GM03348 (cell line): ENCODE measurements around the gene RPTN.

Source experiments
- DNase-seq: peaks from one replicate; pipeline ENCODE4 v3.0.0; 2012; ENCODE audit warnings: low spot score

The RPTN gene, protein sequence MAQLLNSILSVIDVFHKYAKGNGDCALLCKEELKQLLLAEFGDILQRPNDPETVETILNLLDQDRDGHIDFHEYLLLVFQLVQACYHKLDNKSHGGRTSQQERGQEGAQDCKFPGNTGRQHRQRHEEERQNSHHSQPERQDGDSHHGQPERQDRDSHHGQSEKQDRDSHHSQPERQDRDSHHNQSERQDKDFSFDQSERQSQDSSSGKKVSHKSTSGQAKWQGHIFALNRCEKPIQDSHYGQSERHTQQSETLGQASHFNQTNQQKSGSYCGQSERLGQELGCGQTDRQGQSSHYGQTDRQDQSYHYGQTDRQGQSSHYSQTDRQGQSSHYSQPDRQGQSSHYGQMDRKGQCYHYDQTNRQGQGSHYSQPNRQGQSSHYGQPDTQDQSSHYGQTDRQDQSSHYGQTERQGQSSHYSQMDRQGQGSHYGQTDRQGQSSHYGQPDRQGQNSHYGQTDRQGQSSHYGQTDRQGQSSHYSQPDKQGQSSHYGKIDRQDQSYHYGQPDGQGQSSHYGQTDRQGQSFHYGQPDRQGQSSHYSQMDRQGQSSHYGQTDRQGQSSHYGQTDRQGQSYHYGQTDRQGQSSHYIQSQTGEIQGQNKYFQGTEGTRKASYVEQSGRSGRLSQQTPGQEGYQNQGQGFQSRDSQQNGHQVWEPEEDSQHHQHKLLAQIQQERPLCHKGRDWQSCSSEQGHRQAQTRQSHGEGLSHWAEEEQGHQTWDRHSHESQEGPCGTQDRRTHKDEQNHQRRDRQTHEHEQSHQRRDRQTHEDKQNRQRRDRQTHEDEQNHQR

DNA sequence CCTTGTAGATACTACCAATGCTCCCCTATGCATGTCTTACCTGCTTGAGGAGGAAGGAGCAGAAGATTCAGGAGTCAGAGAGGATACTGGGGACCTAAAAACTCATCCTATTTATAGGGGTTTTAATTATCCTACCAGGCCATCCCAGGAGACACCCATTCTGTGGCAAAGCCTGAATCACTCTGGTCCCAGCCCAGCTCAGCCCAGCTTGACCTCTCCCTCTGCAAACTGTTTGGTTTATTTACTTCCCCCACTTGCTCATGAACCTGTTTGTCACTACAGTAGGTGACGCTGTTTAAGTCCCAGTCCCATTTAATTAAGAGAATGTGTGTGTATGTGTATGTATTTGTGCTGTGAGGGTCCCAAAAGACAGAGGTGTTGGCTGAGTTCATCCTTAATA is at the start of gene RPTN:
Gene RPTN (minus strand): TSS at position 85 of the 400 bp plus-strand sequence. CDS start 1,339 bp downstream, outside the sequence.
- DNase-seq = no peak

DNA sequence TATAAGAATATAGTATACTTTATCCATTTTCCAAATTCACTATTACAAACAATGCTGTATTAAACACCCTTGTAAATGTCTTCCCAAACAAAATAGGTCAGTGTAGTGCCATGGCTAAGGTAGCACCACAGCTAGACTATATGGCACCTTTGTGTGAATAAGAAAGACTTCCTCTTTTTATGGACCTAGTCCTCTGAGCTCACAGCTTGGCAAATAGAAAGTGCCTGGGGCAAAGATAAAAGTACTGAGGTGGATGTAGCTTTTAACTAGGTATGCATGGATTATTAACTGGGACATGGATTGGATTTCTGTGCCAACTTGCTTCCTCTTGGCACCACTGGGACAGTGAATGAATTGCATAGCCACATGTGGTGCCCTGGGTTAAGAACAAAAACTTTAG is 40.0 kb upstream of the RPTN start:
- DNase-seq = no peak

DNA sequence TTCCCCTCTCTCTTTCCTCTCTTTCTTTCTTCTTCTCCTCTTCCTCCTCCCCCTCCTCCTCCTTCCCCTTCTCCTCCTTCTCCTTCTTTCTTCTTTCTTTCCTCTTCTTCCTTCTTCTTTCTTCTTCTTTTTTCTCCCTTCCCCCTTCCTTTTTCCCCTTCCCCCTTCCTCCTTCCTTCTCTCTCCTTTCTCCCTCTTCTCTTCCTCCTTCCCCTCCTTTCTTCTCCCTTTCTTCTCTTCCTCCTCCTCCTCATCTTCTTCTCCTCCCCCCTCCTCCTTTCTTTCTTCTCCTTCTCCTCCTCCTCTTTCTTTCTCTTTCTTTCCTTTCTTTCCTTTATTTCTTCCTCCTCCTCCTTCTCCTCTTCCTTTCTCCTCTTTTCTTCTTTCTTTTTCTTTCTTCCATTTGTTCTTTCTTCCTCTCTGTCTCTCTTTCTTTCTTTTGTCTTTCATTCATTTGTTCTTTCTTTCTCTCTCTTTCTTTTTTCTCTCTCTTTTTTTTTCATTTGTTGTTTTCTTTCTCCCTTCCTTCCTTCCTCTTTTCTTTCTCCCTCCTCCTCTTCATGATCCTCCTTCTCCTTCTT is 38.4 kb upstream of the RPTN start:
- no peak for DNase-seq

DNA sequence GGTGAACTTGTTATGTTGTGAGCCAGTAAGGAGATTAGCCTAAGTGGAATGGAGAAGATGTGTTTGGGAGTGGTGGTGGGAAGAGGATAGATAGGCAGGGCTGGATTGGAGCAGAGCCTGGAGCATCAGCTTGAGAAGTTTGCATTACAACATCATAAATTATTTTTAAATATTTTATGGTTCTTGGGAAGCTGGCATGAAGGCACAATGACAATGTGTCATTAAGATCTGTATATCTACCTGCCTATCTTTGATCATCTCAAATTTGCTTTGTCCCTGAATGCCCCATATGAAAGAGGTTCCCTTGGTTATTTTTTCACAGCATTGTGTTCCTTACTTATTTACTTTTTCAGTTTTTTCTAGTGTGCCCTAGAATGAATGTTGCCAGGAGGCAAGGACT is 32.7 kb upstream of the RPTN start:
- no peak for DNase-seq

DNA sequence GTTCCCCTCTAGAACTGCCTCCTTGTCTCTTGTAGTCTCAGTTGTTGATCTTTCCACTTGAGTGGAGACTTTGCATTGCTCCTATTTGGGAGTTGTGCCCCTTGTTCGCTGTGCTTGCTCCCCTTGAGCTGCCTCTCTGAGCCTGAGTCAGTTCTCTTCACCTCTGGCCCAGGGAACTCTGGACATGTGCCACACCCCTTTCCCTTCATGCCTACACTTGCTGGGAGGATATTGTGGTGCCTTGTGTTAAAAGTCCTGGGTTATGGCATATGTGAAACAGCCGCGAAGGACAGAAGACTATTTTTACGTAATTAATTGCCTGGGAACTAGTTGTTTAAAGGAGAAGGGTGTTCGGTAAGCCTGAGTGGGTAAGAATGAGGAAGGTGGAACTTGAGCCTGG is 32.2 kb upstream of the RPTN start:
- DNase-seq = no peak

DNA sequence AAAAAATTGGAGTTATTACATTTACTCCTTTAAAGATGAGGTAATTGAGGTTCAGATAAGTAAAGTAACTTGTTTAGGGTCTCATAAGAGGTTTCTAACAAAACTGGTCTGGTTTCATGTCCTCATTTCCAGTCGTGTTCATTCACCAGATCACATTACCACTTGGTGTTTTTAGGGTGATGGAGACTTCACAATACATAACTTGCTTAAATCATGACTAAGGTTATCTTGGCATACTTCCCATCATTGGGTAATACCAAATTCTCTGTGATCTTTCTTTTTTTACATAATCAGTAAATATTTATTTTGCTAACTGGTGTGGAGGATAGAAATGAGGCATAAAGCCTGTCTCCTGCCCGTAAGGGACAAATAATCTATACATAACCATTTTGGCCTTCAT is 31.6 kb upstream of the RPTN start:
- peak; percentile 32 for DNase-seq

DNA sequence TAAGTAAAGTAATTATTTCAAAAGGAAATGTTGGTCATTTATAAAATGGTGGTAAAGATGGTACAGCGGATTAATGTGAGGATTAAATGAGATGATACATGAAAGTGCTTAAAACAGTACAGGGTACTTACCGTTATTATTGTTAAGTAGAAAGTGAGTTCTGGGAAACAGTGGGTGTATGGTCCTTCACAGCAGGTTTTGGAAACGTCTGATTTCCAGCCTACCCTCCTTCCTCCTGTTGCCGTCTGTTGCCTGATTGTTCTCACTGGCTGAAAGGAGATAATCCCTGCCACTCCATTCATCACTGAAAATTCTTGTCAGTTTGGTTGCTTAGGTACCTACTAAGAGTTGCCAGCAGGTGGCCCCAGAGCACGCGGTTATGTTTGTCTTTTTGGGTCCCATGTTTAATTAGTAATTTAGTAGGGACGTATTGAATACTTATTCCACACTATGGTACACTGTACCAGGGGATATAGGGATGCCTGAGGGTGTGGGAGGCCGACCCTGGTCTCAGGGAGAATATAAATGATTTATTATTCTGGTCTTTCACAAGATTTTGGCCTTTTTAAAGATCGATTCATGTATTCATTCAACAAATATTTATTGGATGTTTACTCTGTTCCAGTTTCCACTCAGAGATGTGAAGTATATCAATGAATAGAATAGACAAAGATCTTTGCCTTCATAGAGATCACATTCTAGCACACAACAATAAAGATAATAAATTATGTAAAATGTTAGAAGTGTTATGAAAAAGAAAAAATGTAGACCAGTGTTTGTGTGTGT is 30.8 kb upstream of the RPTN start:
- peak; percentile 76 for DNase-seq

DNA sequence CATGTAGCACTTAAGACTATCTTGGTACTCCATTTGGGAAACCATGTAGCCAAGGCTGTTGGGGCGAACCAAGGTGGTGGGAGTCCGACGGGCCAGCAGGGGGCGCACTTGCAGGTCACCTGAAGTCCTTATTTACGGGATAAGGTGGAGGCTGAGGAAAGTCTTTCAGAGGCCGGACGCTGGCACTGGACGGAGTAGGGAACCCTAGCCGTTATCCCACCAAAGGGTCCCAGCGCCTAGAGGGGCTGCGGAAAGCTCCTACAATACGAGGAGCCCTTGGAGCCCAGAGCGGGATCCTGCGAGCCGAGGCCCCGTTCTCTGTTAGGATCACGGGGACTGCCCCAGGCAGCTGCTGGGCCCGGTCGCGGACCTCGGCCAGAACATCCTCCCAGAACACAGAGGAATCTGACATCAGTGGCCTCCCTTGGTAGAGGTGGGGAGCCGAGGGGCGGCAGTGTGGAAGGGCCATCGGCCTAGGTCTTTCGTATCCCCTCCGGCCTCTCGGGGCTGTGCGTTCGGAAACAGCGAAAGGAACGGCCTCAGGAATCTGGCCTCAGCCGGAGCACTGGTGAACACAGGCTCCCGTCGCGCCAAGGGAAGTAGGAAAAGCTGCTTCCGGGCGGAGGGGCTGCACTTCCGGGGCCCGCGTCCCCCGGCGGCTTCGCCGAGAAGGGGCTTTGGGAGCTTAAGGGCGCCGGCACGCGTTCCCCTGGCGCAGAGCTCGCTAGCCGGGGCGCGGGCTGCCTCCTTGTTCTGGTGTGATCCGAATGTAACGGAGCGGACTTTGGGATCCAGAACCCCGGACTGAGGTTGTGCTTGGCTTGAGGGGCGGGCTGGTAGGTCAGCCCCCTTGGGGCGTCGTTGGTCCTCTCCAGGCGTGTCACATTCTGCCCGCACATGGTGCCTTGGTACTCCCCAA is 29.9 kb upstream of the RPTN start:
- DNase-seq = peak; percentile 79

DNA sequence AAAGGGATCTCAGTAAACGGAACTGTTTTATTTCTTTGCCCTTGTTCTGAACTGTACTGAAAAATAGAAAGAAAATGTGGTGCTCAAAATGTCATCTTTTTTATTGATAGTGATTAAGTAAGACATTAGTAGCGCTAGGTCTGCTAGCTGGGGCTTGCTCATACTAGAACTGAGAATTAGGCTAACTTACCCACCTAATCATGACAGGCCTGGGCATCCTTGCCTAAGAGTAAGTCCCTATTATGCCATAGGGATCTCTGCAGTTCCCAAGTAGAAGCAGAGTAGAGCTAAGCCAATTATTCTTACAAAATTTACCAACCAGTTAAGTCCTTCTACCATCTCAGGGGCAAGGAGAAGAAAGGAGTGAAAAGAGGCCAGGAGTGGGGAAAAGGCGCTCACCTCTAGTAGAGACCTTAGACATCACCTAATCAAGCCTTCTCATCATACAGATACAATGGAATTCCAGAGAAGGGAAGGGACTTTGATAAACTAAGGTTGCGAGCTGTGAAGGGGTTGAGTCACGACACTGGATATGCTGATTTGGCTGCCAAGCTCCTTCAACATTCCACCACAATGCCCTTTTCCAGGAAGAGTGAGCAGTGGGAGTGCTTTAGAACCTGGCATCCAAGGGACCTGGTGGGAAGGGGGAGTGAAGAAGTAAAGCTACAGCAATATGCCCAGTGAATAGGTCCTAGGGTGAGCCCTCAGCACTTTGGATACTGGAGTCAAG is 27.7 kb upstream of the RPTN start:
- no peak for DNase-seq

DNA sequence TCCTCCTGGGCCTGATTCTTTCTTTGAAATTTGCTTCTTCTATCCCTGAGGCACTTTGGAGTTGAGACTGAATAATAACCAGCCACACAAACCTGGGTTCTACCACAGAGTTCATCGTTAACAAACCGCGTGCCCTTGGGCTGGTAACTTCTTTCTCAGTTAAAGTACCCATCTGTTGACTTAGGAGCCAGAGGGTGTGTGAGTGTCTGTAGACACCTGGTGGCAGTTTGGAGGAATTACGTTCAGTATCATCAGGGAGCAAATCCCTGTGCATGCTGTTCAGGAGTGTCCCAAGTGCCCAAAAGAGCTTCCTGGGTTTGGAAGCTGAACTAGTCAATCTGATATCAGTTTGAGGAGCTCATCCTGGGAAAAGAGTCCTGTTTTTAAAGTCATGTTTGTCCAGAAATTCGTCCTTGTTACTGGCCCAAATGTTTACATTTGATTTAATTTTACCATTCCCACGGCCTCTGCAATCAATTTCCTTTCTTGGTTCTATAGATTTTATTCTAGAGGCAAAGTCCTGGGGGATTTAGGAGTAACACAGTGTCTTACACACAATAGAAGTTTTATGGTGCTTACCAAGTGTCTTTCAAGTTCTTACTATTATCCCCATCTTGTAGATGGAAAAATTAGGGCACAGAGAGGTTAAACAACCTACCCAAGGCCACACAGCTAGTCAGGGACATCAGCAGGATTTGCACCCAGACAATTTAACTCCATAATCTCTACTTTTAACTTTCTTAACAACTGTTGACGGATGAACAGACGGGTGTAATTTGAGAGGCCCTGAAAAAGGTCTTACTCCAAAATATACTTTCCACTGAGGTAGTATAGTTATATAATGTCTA is 26.7 kb upstream of the RPTN start:
- peak; percentile 73 for DNase-seq

DNA sequence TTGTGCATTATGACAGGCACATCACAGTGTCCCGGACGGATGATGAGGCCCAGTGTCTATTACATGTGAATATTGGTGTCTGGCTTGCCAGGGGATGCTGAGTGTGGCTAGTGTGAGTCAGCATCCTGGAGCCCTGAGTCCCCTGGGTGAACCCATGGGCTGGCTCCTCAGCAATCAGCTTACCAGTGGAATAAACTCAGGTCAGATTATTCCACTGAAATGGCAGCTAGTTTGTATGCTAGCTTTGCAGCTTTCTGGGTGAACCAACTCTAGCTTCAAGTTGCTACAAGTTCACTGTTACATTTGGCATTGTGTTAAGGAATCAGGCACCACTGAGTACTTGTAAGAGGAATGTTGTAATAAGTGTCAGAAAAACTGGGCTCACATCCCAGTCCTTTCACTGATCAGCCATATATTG is 23.9 kb upstream of the RPTN start:
- peak; percentile 66 for DNase-seq

DNA sequence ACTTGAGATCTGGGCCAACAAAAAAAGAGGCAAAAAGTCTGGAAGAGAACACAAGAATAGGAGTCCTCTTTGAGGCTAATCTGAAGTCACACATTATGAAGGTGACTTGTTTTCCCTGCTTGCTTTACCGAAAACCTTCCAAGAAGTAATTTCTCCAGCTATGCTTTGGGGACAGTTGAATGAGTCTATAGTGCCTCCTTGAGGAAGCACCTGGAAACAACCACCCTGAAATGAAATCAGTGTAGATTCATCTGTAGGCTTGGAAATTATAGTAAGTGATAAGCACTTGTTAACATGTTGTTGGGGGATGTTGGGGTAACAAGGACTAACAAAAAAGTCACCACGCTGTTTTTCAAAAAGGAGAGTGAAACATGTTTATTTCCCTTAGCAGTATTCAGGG is 23.4 kb upstream of the RPTN start:
- peak; percentile 34 for DNase-seq

DNA sequence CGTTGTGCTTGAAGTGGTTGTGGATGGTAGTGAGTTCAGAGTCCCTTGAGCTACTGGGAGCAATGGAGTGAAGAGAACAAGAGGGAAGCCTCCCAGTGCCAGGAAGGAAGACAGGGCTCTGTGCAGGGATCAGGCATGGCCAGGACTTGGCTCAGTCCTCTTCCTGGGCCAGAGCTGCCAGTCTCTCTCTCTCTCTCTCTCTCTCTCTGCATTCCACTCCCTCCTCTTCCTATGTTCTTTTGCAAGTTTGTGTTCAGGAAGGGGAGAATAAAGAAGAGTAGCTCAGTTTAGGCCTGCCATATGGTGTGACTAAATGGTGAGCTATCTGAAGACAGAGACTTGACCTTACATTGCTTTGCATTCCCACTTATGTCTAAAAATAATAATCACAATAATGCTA is 20.5 kb upstream of the RPTN start:
- DNase-seq = peak; percentile 29

DNA sequence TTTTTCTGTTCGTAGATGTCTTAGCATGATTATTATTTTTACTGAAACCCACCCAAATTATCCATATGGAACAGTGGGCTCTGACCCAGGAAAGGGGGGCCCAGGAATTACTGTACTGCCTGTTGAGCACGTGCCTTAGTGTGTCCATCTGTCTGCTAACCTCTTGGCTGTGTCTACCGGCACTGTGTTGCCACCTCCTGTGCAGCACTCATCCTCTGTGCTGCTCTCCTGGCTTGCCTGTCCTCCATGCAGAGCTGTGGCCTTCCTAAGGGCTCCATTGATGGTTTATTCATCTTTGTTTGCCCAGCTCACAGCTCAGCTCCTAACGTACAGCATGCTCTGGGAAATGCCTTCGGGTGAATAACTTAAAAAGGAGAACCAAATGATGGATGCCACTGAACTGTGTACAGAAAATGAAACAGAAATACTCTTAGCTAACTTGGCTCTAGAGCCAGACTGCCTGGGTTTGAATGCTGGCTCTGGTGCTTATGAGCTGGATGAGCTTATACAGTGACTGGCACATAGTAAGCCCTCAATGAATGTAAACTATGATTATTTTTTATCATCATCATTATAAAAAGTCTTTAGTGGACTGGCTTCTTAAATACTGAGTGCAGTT is 11.4 kb upstream of the RPTN start:
- no peak for DNase-seq

DNA sequence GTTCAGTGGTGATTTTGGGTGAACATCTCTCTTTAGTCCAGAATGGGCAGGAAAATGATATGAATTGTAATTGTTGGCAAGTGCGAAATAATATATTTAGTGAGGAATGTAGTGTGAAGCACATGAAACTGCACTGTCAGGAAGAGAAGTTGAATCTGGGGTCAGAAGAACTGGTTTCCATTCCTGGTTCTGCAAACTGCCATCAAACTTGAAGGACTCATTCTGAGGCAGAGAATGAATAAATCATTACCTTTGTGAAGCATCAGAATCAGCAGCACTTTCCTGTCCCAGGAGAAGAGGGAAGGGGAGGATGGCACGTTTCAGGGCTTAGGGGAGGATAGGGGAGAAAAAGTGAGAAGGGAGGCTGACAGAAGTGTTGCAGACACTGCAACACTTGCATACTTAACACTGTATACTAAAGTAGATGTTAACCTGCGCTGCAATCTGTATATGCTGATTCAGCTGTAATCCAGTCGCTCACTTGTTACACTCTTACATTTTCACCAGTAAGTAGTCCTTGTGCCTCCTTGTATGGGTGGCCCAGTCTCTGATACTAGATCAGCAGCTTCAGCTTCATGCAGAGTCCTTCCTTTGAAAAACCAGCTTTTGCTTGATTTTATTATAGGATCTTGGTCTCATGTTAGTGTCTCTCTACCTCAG is 10.5 kb upstream of the RPTN start:
- no peak for DNase-seq

DNA sequence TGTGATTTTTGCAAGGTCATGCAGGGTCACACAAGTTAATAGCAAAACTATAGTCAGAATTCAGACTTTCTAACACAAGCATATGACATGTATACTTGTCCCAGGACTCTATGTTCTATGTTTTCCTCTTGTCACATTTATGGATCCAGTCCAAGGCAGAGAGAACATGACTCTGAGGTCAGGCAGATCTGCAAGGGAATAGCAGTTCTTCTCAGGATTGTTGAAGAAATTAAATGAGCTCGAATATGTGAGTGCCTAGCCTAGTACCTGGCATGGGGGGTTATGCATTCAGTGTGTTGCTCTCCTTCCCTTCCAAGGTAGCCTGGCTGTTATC is 9.5 kb upstream of the RPTN start:
- no peak for DNase-seq

DNA sequence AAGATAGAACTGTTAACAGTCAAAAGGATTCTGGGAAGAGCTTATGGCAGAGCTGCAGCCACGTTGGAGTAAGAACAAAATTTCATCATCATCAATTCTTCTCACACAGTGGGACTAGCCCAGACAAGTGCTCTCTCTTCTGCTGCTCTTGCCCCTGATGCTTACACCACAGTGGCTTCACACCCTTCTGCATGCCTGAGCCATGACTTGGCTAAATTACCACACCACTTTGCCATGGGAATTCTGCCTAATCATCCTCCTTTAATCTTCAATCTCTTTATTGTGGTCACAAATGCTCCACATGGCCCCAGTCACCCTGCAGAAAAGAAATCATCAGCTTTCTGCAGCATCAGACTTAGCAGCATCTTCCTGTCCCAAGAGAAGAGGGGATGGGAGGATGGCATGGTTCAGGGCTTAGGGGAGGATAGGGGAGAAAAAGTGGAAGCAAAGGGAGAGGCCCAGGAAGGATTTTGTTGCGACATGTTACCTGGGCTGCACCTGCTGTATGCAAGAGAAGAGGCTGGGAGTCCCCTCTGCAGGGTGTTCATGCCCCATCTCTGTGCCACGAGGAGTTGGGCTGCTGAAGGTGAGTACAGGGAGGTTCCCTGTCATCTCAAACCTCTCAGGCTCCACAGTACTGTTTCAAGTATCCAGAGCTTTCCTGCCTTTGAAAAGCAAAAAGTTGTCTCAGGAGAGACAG is 9.0 kb upstream of the RPTN start:
- DNase-seq = peak; percentile 80

DNA sequence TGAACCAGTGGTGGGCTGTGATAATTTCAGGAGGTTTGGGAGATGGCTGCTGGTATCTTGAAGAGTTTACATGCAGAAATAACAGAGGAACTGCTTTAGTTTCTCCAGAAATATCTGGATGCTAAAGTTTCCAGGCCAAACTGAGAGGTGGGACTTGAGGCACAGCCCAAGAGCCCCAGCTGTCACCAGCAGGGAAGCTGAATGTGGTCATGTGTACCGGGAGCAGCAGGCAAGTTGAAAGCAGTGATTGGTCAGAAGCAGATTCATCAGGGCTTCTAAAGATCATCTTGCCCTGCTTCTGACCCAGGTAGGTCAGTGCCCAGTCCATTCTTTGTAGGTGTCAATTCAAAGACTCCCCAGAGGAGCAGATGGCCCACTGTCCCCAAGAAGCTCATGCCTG is 7.9 kb upstream of the RPTN start:
- DNase-seq = no peak
